ENCODE measurements around the gene MAST4.
"Not testable (repeated sequence)": the region's sequence is repeated elsewhere in the genome, so short reads cannot be mapped to it uniquely, and the experiment has no call there.

MAST4 gene

GRCh38 chr5:66821688-66822429 lies 225.7 kb downstream of the MAST4 start:
- no peak for TF ChIP-seq ZNF274 (IDR thresholded peaks at IDR 0.05; ENCODE audit: low read depth, low read length)
- no peak overlapping the region for H3K4me3 ChIP-seq (ENCODE audit: low read length)

GRCh38 chr5:66822906-66823305 lies 226.7 kb downstream of the MAST4 start:
- H3K4me3 ChIP-seq (ENCODE audit: low read length): not testable (repeated sequence)

- no peak for TF ChIP-seq ZNF274 (IDR thresholded peaks at IDR 0.05; ENCODE audit: low read depth, low read length)
- H3K4me3 ChIP-seq (ENCODE audit: low read length): no peak overlapping the region
Observed at GRCh38 chr5:66824476-66824875, 228.3 kb downstream of the MAST4 start.

GRCh38 chr5:66826263-66826662 lies 230.1 kb downstream of the MAST4 start:
- H3K4me3 ChIP-seq (ENCODE audit: low read length): no peak overlapping the region
- TF ChIP-seq ZNF274 (IDR thresholded peaks at IDR 0.05; ENCODE audit: low read depth, low read length): no peak

GRCh38 chr5:66826696-66827095 lies 230.5 kb downstream of the MAST4 start:
- H3K4me3 ChIP-seq (ENCODE audit: low read length): no peak overlapping the region
- TF ChIP-seq ZNF274 (IDR thresholded peaks at IDR 0.05; ENCODE audit: low read depth, low read length): no peak

- no peak for TF ChIP-seq ZNF274 (IDR thresholded peaks at IDR 0.05; ENCODE audit: low read depth, low read length)
- H3K4me3 ChIP-seq (ENCODE audit: low read length): no peak overlapping the region
Observed at GRCh38 chr5:66828046-66828547, 231.9 kb downstream of the MAST4 start.

GRCh38 chr5:66828548-66829357 lies 232.6 kb downstream of the MAST4 start:
- no peak for TF ChIP-seq ZNF274 (IDR thresholded peaks at IDR 0.05; ENCODE audit: low read depth, low read length)
- peak overlapping the region; percentile 34; the same call in 1 of the 2 replicates for H3K4me3 ChIP-seq (ENCODE audit: low read length)

- TF ChIP-seq ZNF274 (IDR thresholded peaks at IDR 0.05; ENCODE audit: low read depth, low read length): no peak
- peak overlapping the region; percentile 34; the same call in 1 of the 2 replicates for H3K4me3 ChIP-seq (ENCODE audit: low read length)
Observed at GRCh38 chr5:66829358-66829674, 233.1 kb downstream of the MAST4 start.

GRCh38 chr5:66829826-66830225 lies 233.6 kb downstream of the MAST4 start:
- no peak for TF ChIP-seq ZNF274 (IDR thresholded peaks at IDR 0.05; ENCODE audit: low read depth, low read length)
- H3K4me3 ChIP-seq (ENCODE audit: low read length): no peak overlapping the region

- TF ChIP-seq ZNF274 (IDR thresholded peaks at IDR 0.05; ENCODE audit: low read depth, low read length): no peak
- H3K4me3 ChIP-seq (ENCODE audit: low read length): no peak overlapping the region
Observed at GRCh38 chr5:66830636-66831035, 234.4 kb downstream of the MAST4 start.

- no peak overlapping the region for H3K4me3 ChIP-seq (ENCODE audit: low read length)
- TF ChIP-seq ZNF274 (IDR thresholded peaks at IDR 0.05; ENCODE audit: low read depth, low read length): no peak
Observed at GRCh38 chr5:66839636-66840185, 243.5 kb downstream of the MAST4 start.

GRCh38 chr5:66840511-66841013 lies 244.4 kb downstream of the MAST4 start:
- no peak overlapping the region for H3K4me3 ChIP-seq (ENCODE audit: low read length)
- TF ChIP-seq ZNF274 (IDR thresholded peaks at IDR 0.05; ENCODE audit: low read depth, low read length): no peak

GRCh38 chr5:66841264-66841663 lies 245.1 kb downstream of the MAST4 start:
- TF ChIP-seq ZNF274 (IDR thresholded peaks at IDR 0.05; ENCODE audit: low read depth, low read length): no peak

GRCh38 chr5:66842540-66842939 lies 246.3 kb downstream of the MAST4 start:
- TF ChIP-seq ZNF274 (IDR thresholded peaks at IDR 0.05; ENCODE audit: low read depth, low read length): no peak
- H3K4me3 ChIP-seq (ENCODE audit: low read length): no peak overlapping the region

More at GRCh38 chr5:66841264-66841663, 245.1 kb downstream of the MAST4 start:
- no peak overlapping the region for H3K4me3 ChIP-seq (ENCODE audit: low read length)

GRCh38 chr5:66843065-66843464 lies 246.9 kb downstream of the MAST4 start:
- TF ChIP-seq ZNF274 (IDR thresholded peaks at IDR 0.05; ENCODE audit: low read depth, low read length): no peak
- no peak overlapping the region for H3K4me3 ChIP-seq (ENCODE audit: low read length)
